Activated CD4-positive, alpha-beta T cell treated with anti-CD3 and anti-CD28 coated beads for 24 hours (primary cell): ENCODE measurements around the gene SLMAP.

Experiments used
- DNase-seq, 2 donors: peaks; one replicate each; pipeline ENCODE4 v3.0.0-alpha.2; 2020; ENCODE audit warnings: low read depth in 2 of 2

Gene SLMAP

DNA sequence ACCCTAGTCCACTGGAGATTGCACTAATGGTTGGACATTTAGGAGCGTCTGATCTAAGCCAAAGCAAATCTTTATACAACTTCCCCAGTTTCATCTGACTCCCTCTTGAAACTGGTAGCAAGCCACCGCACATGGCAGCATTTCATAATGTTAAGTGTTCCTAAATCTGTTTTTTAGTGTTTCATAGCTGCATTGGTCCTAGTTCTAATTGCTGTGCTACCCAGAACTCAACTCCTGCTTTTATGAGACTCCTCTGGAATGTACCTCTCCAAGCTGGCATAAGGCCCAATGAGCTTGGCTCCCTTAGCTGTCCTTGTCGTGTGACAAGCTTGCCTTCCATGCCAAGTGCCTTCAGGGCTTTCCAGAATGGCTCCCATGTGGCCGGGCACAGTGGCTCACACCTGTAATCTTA lies 186.8 kb downstream of the SLMAP start:
- DNase-seq = no peak

DNA sequence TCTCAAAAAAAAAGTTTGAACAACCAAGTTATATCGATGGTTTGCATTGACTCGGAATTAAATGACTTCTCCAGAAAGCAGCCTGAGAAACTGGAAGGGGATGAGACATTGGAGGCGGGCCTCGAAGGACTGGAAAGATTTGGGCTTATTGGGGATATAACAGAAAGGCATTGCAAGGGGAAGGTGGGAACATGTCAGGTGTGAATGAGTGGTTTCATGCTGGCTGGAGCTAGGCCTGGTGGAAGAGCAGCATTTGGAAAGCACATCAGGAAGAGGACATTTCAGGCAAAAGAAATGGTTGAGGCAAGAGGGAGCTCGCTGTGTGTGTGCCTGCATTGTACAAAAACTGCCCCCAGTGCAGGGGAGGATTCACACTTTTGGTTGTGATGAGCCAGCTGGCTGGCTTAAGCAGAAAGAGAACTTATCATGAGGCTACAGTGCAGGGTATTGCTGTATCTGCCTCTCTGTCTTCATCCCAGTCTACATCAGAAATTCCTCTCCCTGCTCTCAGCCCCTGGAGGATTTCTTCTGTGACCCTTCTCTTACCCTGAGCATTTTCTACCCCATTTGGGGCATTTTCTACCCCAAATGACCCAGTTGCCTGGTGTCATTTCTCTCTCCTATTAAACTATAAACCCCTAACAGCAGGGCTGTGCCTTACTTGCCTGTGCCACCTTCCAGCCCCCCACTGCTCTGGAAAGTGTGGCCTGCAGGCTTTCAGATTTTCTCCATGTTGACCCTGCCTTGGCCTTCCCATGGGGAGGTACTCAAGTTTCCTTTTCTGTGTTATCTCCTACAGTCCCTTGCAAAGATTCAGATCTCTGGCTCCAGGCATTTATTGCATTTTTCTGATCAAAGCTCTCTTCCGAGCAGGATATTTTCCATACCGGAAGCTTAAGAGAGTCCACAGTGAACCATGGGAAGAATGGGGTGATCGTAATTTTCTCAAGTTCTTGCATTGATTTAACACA lies 187.7 kb downstream of the SLMAP start:
- no peak for DNase-seq

DNA sequence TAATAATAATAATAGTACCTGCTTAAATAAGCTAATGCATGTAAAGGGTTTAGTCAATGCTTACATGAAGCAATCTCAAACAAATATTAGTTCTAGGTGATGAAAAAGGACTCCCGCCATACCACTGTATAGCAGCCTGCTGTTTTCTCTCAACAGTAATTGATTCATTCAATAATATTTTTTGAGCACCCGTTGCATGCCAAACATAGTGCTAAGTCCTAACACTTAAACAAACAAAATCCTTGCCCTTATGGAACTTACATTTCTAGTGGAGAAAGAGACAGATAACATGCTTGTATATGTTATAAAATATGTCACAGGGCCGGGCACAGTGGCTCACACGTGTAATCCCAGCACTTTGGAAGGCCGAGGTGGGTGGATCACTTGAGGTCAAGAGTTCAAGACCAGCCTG lies 190.9 kb downstream of the SLMAP start:
- no peak for DNase-seq

DNA sequence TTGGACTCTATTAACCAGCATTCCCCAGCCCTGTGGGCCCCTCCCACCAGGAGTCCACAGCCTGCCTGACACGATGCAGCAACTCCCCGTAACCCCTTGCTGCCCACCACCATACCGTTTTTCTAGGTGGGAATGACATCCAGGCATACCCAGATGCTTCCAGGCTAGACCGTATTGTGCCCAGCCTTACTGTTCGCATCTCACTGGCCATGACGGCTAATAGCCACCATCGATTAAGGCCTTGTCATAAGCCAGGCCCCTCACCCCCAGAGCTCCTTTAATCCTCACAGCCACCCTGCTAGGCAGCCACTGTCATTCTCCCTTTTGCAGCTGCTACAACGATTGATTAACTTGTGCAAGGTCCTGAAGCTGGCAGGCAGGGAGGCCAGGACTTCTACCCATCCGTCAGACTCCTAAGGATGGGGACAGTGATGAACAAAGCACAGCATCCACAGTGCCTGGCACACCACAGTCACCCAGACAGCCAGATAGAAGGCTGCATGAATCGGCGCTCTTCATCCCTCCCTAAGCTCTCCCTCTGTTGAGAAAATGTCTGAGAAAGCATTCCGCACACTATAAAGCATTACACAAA lies 192.1 kb downstream of the SLMAP start:
- no peak for DNase-seq

DNA sequence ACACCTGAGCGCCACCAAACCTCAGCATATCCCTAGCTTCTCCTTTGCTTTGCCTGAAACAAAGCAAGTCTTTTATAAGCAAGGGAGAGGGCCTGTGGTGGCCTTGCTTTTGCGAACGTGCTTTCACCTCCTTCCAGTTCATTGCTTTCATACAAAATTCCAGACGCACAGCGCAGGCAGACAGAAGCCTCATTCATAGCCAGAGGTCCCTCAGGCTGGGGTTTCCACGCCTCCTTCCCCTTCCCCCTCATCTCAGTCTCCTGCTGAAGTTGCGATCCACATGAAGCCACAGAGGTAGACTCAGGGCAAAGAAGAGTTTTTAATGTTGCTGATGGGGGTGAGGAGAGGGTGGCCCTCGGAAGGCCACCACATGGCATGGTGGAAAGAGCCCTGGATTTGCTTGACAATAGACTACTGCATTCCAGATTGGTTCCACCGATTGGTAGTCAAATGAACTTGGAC lies 192.7 kb downstream of the SLMAP start:
- DNase-seq = no peak

DNA sequence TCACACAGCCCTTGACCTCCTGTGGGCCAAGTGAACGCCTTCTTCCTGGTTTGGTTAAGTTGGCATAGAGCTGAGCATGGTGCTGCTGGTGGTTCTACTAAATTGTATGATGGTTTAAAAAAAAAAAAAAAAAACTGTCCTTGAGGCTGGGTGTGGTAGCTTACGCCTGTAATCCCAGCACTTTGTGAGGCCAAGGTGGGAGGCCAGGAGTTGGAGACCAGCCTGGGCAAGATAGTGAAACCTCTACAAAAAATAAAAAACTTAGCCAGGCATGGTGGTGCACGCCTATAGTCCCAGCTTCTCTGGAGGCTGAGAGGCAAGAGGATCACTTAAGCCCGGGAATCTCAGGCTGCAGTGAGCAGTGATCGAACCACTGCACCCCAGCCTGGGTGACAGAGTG lies 193.2 kb downstream of the SLMAP start:
- DNase-seq = no peak

- no peak for DNase-seq
Observed at GRCh38 chr3:57949785-57950615, 193.9 kb downstream of the SLMAP start.

DNA sequence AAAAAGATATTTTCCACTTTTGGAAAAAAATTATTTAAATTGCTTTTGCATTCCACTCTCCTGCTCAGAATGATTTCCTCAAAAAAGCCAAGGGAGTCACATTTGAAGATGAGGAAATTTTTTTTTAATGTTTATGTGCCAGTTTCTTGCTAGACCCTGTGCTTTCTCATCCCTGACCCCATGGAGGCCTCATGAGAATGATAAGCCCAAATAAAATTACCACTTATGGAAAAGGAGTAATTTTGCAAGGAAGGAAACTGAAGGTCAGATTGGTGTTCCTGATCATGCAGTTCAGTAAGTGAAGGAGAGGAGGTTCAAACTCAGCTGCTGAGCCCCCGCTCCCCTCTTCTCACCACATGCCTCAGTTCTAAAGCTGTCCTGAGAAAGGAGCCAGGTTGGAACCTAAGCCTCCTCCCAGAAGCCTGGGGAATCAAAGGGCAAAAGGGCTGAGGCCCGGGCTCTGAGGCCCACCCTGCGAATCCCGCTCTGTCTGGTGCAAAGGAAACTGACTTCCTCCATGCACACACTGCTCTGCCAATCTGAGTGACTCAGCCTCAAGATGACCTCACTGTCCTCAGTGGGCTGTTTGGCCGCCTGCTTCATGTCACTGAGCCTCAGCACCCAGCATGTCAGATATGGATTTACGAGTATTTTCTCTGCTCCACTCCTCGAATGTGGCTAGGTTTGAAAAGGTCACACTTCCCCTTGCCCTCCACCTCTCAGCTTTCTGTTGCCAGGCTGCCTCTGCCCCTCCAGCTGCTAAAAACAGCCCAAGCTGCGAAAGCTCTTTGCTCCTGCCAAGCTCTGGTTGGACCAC lies 195.2 kb downstream of the SLMAP start:
- DNase-seq = no peak

DNA sequence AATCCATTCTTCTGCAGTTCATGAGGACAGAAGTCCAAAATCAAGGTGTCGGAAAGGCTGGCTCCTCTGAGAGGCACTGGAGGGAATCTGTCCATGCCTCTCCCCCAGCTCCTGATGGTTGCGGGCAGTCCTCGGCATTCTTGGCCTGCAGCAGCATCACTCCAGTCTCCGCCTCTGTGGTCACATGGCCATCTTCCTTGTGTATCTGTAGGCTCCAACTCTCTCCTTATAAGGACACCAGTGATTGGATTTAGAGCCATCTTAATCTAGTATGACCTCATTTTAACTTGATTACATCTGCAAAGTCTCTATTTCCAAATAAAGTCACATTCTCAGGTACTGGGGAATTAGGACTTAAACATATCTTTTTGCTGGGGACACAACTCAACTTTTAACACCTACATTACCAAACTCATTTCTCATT lies 196.1 kb downstream of the SLMAP start:
- no peak for DNase-seq

- no peak for DNase-seq
Observed at GRCh38 chr3:57952651-57953050, 196.5 kb downstream of the SLMAP start.

GRCh38 chr3:57953576-57953975 lies 197.5 kb downstream of the SLMAP start:
- no peak for DNase-seq

DNA sequence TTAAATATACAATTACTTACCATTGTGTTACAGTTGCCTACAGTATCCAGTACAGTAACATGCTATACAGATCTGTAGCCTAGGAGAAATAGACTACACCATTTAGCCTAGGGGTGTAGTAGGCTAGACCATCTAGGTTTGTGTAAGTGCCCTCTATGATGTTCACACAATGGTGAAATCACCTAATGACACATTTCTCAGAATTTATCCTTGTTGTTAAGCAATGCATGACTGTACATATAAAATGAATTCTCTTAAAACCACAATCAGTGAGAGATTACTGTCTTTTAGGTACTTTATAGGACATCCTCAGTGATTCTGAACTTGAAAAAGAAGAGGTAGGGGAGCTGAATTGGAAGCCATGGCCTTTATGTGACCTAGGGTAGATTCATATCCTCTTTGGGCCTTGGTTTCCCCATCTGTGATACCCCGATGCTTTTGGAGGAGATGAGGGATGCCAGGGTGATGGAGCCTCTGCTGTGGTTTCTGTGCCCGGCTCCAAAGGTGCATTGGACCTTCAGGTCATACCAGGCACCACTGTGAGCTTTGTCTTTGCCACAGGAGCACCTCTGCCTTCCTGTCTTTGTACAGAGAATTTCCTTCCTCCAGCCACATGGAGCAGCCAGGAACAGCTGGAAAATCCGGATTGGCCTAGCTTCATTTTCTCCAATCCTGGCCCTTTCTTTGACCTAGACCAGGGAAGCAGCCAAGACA lies 200.2 kb downstream of the SLMAP start:
- no peak for DNase-seq

- DNase-seq = no peak
Observed at GRCh38 chr3:57956833-57957174, 200.7 kb downstream of the SLMAP start.

DNA sequence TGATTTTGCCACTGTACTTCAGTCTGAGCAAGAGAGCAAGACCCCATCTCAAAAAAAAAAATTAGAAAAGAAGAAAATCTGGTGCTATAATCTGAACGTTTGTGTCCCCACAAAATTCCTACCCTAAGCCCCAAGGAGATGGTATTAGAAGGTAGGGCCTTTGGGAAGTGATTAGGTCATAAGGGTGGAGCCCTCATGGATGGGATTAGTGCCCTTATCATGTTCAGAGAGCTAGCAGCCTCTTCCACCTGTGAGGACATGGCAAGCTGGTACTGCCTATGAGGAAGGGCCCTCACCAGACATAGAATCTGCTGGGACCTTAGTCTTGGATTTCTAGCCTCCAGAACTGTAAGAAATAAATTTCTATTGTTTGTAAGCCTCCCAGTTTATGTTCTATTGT lies 201.7 kb downstream of the SLMAP start:
- DNase-seq = no peak

GRCh38 chr3:57958642-57959422 lies 202.7 kb downstream of the SLMAP start:
- no peak for DNase-seq

GRCh38 chr3:57959423-57960173 lies 203.5 kb downstream of the SLMAP start:
- no peak for DNase-seq

DNA sequence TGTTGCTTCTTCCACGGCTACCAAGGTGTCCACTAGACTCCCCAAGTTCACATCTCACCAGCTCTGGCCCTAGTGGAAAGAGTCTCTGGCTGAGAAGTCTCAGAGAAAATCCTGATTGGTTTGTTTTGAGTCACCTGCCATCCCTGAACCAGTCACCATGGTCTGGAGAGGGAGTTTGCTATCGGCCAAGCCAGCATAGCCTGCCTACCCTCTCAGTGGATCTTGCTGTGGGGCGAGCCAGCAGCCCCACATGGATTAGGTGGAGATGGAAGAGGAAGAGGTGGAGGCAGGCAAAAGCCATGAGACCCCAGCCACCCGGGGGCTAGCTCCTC lies 204.0 kb downstream of the SLMAP start:
- no peak for DNase-seq

DNA sequence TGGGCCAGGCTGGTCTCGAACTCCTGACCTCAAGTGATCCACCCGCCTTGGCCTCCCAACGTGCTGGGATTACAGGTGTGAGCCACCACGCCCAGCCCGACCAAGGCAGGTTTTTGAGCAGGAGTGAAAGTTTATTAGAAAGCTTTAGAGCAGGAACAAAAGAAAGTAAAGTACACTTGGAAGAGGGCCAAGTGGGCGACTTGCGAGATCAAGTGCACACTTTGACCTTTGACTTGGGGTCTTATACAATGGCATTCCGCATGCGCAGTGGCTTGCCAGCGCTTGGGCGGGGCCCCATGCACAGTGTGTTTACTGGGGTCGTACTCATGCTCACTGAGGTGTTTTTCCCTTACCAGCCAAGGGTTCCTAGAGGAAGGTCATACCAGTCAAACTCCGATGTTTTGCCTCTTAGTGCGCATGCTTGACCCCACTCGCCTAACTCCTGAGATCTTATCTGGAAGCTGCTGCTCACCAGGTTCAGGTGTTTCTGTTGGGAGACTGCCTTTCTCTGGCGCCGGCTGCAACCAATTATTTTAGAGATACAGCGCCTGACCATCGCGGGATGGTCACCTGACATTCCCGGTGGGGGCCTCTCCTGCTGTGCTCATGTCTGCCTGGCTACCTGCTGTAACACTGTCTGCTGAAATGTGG lies 205.2 kb downstream of the SLMAP start:
- DNase-seq = no peak
